Esophagus (tissue), 2 donors: ENCODE results near the gene FYN. TPM values are rescaled to one million over a fixed set of nuclear protein-coding genes. Genes with fewer than 3 reads are reported as not detected.
A peak's percentile ranks its signal among the peaks of the same experiment; 100 is the strongest.

Experiments used
- H3K27ac ChIP-seq, 2 donors: one replicate each; pipeline ENCODE4 v1.5.1; 2013; ENCODE audit warnings: low read depth in 2 of 2, mild to moderate bottlenecking in 2 of 2, inconsistent platforms in 1 of 2, low read length in 1 of 2, moderate library complexity in 1 of 2
- H3K27me3 ChIP-seq, 2 donors: one replicate each; pipeline ENCODE4 v1.6.1; 2013; ENCODE audit warnings: low read length in 2 of 2, control low read depth in 1 of 2, mild to moderate bottlenecking in 1 of 2; ENCODE audit not compliant: insufficient read depth in 2 of 2, control insufficient read depth in 1 of 2
- H3K36me3 ChIP-seq, 2 donors: one replicate each; pipeline ENCODE4 v1.6.1; 2013; ENCODE audit warnings: low read length in 1 of 2; ENCODE audit not compliant: control insufficient read depth in 2 of 2, insufficient read depth in 2 of 2
- H3K4me1 ChIP-seq, 2 donors: one replicate each; pipeline ENCODE4 v1.6.1; 2013; ENCODE audit warnings: low read length in 1 of 2; ENCODE audit not compliant: control insufficient read depth in 2 of 2, insufficient read depth in 2 of 2
- H3K4me3 ChIP-seq, 2 donors: one replicate each; pipeline ENCODE4 v1.5.1; 2013; ENCODE audit warnings: low read length in 2 of 2, mild to moderate bottlenecking in 2 of 2, low read depth in 1 of 2, moderate library complexity in 1 of 2
- H3K9me3 ChIP-seq, 2 donors: one replicate each; pipeline ENCODE4 v1.6.1; 2013; ENCODE audit warnings: mild to moderate bottlenecking in 2 of 2, low read depth in 1 of 2, low read length in 1 of 2, moderate library complexity in 1 of 2; ENCODE audit not compliant: control insufficient read depth in 2 of 2, insufficient read depth in 1 of 2
- WGBS, 2 donors: extraction: QIAGEN DNeasy Blood & Tissue Kit; methylation state at CpG; one replicate each; pipeline ENCODE4 v1.1.7; 2013; 5-methylcytosine and 5-hydroxymethylcytosine counted together
- polyA plus RNA-seq, 2 donors: library from polyadenylated mRNA; stranded (reverse); fragments of 200-250 nt; gene quantifications; one replicate each; pipeline ENCODE4 v1.2.3, GENCODE V29; 2013
- donor health status: healthy with polysubstance abuse.
- donor health status: Bipolar disorder and iron deficiency.

Gene FYN
- polyA plus RNA-seq, 2 donors, result 6.7 to 8.4 TPM

- Histone ChIP-seq H3K36me3 (peaks cover 0 to 3% of the 10 kb centered on the region in 2 donors), H3K27ac (no peak overlapping the region), H3K4me3 (no peak overlapping the region), H3K9me3 (no peaks in the 10 kb centered on the region), H3K27me3 (no peaks in the 10 kb centered on the region), H3K4me1 (peaks cover 0 to 4% of the 10 kb centered on the region in 2 donors)
- 80 to 81% methylated on average over 10 of the region's 10 CpGs for WGBS, 2 donors
Observed at GRCh38 chr6:111714416-111715270, 158.6 kb downstream of the FYN start.

- no peak overlapping the region for H3K4me3 ChIP-seq
- H3K27ac ChIP-seq, result no peak overlapping the region
- H3K4me1 ChIP-seq, result peaks cover 0 to 4% of the 10 kb centered on the region in 2 donors
- H3K9me3 ChIP-seq, result no peaks in the 10 kb centered on the region
- peaks cover 0 to 3% of the 10 kb centered on the region in 2 donors for H3K36me3 ChIP-seq
- no peaks in the 10 kb centered on the region for H3K27me3 ChIP-seq
- 84 to 89% methylated on average over 4 of the region's 4 CpGs for WGBS, 2 donors
Observed at GRCh38 chr6:111713811-111714210, 159.4 kb downstream of the FYN start.

- 90% methylated on average over 2 of the region's 2 CpGs for WGBS, 2 donors
- no peak overlapping the region for H3K4me3 ChIP-seq
- peaks cover 0 to 4% of the 10 kb centered on the region in 2 donors for H3K4me1 ChIP-seq
- H3K27me3 ChIP-seq, result no peaks in the 10 kb centered on the region
- H3K36me3 ChIP-seq, result no peaks in the 10 kb centered on the region
- H3K9me3 ChIP-seq, result no peaks in the 10 kb centered on the region
- H3K27ac ChIP-seq, result no peak overlapping the region
Observed at GRCh38 chr6:111713236-111713635, 160.0 kb downstream of the FYN start.

GRCh38 chr6:111711984-111712752 lies 161.1 kb downstream of the FYN start:
- no peaks in the 10 kb centered on the region for H3K36me3 ChIP-seq
- 73 to 76% methylated on average over 13 of the region's 13 CpGs for WGBS, 2 donors
- no peaks in the 10 kb centered on the region for H3K9me3 ChIP-seq
- no peak overlapping the region for H3K4me3 ChIP-seq
- peaks cover 0 to 4% of the 10 kb centered on the region in 2 donors for H3K4me1 ChIP-seq
- no peak overlapping the region for H3K27ac ChIP-seq
- H3K27me3 ChIP-seq, result no peaks in the 10 kb centered on the region

GRCh38 chr6:111711476-111711875 lies 161.8 kb downstream of the FYN start:
- Histone ChIP-seq H3K36me3 (no peaks in the 10 kb centered on the region), H3K9me3 (no peaks in the 10 kb centered on the region), H3K4me1 (peaks cover 2 to 4% of the 10 kb centered on the region in 2 donors), H3K4me3 (no peak overlapping the region), H3K27me3 (no peaks in the 10 kb centered on the region), H3K27ac (no peak overlapping the region)
- 60 to 61% methylated on average over 7 of the region's 7 CpGs for WGBS, 2 donors

GRCh38 chr6:111710911-111711310 lies 162.3 kb downstream of the FYN start:
- Histone ChIP-seq H3K27me3 (no peaks in the 10 kb centered on the region), H3K27ac (no peak overlapping the region), H3K4me3 (no peak overlapping the region), H3K4me1 (peaks cover 2 to 4% of the 10 kb centered on the region in 2 donors), H3K36me3 (no peaks in the 10 kb centered on the region), H3K9me3 (no peaks in the 10 kb centered on the region)
- 61 to 72% methylated on average over 4 of the region's 4 CpGs for WGBS, 2 donors

- H3K9me3 ChIP-seq, result no peaks in the 10 kb centered on the region
- no peak overlapping the region for H3K27ac ChIP-seq
- 84 to 90% methylated on average over 2 of the region's 2 CpGs for WGBS, 2 donors
- no peak overlapping the region for H3K4me3 ChIP-seq
- no peaks in the 10 kb centered on the region for H3K36me3 ChIP-seq
- H3K4me1 ChIP-seq, result peaks cover 2 to 4% of the 10 kb centered on the region in 2 donors
- H3K27me3 ChIP-seq, result no peaks in the 10 kb centered on the region
Observed at GRCh38 chr6:111710439-111710838, 162.8 kb downstream of the FYN start.

- peaks cover 2% of the 10 kb centered on the region in 2 donors for H3K4me1 ChIP-seq
- peak overlapping the region in 1 of 2 donors; percentile 16 for H3K27ac ChIP-seq
- no peaks in the 10 kb centered on the region for H3K27me3 ChIP-seq
- H3K4me3 ChIP-seq, result peak overlapping the region in 1 of 2 donors; percentile 14
- no peaks in the 10 kb centered on the region for H3K9me3 ChIP-seq
- H3K36me3 ChIP-seq, result no peaks in the 10 kb centered on the region
- WGBS, 2 donors, result 19 to 21% methylated on average over 5 of the region's 5 CpGs
Observed at GRCh38 chr6:111709615-111710398, 163.4 kb downstream of the FYN start.

- Histone ChIP-seq H3K27me3 (no peaks in the 10 kb centered on the region), H3K36me3 (no peaks in the 10 kb centered on the region), H3K4me3 (no peak overlapping the region), H3K4me1 (peaks cover 2% of the 10 kb centered on the region in 2 donors), H3K27ac (no peak overlapping the region), H3K9me3 (no peaks in the 10 kb centered on the region)
- WGBS, 2 donors, result 65 to 69% methylated on average over 3 of the region's 3 CpGs
Observed at GRCh38 chr6:111709201-111709600, 164.1 kb downstream of the FYN start.
